Activated CD4-positive, alpha-beta T cell treated with anti-CD3 and anti-CD28 coated beads for 36 hours (primary cell): ENCODE data around the gene ASCL2. TPM values are rescaled to one million over a fixed set of nuclear protein-coding genes. Genes with fewer than 3 reads are reported as not detected.

Source experiments
- ATAC-seq: fragments of 200-7000 bp; cut with Tn5 transposase; one replicate; pipeline ENCODE4 v1.10.0; 2021; ENCODE audit warnings: mild to moderate bottlenecking, moderate library complexity
- CTCF ChIA-PET: fragments of 350-600 bp; sonication (Branson Sonifier 250); formaldehyde crosslinking; loops from one replicate; lab custom pipeline; 2021; ENCODE audit warnings: antibody characterized with exemption; lab: Charles Lee
- POLR2A ChIA-PET: fragments of 350-600 bp; sonication (Branson Sonifier 250); formaldehyde crosslinking; loops from one replicate; lab custom pipeline; 2021; ENCODE audit warnings: antibody characterized with exemption, inconsistent platforms; lab: Charles Lee
- DNase-seq: peaks from one replicate; pipeline ENCODE4 v3.0.0-alpha.2; 2020
- H3K27ac Mint-ChIP-seq: one replicate; pipeline ENCODE4 v1.8.0; 2021; ENCODE audit warnings: mixed read lengths
- H3K27me3 Mint-ChIP-seq: one replicate; pipeline ENCODE4 v1.8.0; 2021; ENCODE audit warnings: mixed read lengths
- H3K36me3 Mint-ChIP-seq: one replicate; pipeline ENCODE4 v1.8.0; 2021; ENCODE audit warnings: low read depth, mixed read lengths
- H3K4me1 Mint-ChIP-seq: one replicate; pipeline ENCODE4 v1.8.0; 2021; ENCODE audit warnings: mixed read lengths
- H3K4me3 Mint-ChIP-seq: one replicate; pipeline ENCODE4 v1.8.0; 2021; ENCODE audit warnings: mild to moderate bottlenecking, moderate library complexity, mixed read lengths
- H3K9me3 Mint-ChIP-seq: one replicate; pipeline ENCODE4 v1.8.0; 2021; ENCODE audit warnings: low read depth, mixed read lengths
- intact Hi-C, 2 experiments: fragments of 100-400 bp; cut with DNase I in 1 of 2; cut with micrococcal nuclease in 1 of 2; formaldehyde crosslinking; loops; one replicate each; pipeline versions ENCODE4 v1.14.2 to v1.15.1; 2022 to 2024; cut with DNase I, micrococcal nuclease
- total RNA-seq, 2 experiments: library from RNA; stranded (reverse); gene quantifications; one replicate each; pipeline ENCODE4 v1.2.3, GENCODE V29; 2021

ASCL2 gene
- total RNA-seq, 2 experiments from 2014 or later, result 2.0 to 2.7 TPM

DNA sequence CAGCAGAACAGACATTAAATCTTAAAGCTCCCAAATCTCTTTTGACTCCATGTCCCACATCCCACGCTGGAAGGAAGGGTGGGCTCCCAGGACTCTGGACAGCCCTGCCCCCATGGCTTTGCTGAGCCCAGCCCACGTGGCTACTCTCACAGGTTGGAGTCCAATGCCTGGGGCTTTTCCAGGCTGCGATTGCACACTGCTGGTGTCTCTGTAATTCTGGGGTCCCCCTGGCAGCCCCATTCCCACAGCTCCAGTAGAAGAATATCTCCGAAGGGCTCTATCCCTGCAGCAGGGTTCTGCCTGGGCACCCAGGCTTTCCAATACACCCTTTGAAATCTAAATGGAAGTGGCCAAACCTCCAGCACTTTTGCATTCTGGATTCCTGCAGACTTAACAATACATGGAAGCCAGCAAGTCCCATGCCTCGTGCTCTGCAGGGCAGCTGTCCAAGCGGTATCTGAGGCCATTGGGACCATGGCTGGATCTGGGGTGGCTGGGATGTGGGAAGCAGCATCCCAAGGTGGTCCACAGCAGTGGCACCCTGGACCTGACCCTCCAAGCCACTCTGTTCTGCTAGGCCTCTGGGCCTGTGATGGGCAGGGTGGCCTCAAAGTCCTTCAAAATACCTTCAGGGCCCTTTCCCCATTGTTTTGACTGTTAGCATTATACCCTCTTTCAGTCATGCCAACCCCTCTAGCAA lies 50.9 kb downstream of the ASCL2 start:
- ChIA-PET CTCF (interaction anchor here (0.6 to 0.7 kb wide), 2 partner anchors 58 to 850 kb away, joined by 3 read pairs; no protein-coding TSS in a partner anchor), POLR2A (no interaction called here)
- H3K9me3 Mint-ChIP-seq, result peaks cover 9% of the 10 kb centered on the region
- no peak overlapping the region for H3K27ac Mint-ChIP-seq
- H3K36me3 Mint-ChIP-seq, result no peaks in the 10 kb centered on the region
- no peak overlapping the region for H3K4me3 Mint-ChIP-seq
- no peaks in the 10 kb centered on the region for H3K4me1 Mint-ChIP-seq
- DNase-seq, result no peak
- H3K27me3 Mint-ChIP-seq, result peaks cover 9% of the 10 kb centered on the region
- no peak for ATAC-seq
- intact Hi-C loops, result no loop called here

Other genes starting within 250 kb of the ASCL2 start
- 1 to 10 TPM; 8.6 to 9.2 TPM for gene IGF2, start 131.2 kb downstream of the ASCL2 start, total RNA-seq
- gene INS, start 109.4 kb downstream of the ASCL2 start, total RNA-seq, result not detected
- gene TH, start 98.8 kb downstream of the ASCL2 start, total RNA-seq, result not detected
- 1 to 10 TPM; 6.7 to 8.3 TPM for gene C11orf21, start 31.3 kb upstream of the ASCL2 start, total RNA-seq
- 1 to 10 TPM; 6.0 to 7.6 TPM for gene TSPAN32, start 31.4 kb upstream of the ASCL2 start, total RNA-seq
- 100 to 1,000 TPM; 118 to 145 TPM for gene CD81, start 106.7 kb upstream of the ASCL2 start, total RNA-seq
- 10 to 100 TPM; 19.8 to 38.4 TPM for gene TSSC4, start 130.2 kb upstream of the ASCL2 start, total RNA-seq
- gene TRPM5, start 173.9 kb upstream of the ASCL2 start, total RNA-seq, result under 1 TPM in 1 of 2 experiments, not detected in 1; 0.05 TPM
- gene KCNQ1, start 174.4 kb upstream of the ASCL2 start, total RNA-seq, result 10 to 100 TPM in 1 of 2 experiments, 1 to 10 TPM in 1; 9.1 to 10.9 TPM